HCT116 (cell line): ENCODE results near the gene WNK3. TPM values are rescaled to one million over a fixed set of nuclear protein-coding genes. Genes with fewer than 3 reads are reported as not detected.

Experiments
- ATAC-seq: fragments of 200-7000 bp; cut with Tn5 transposase; 2 replicates; pipeline ENCODE4 v1.9.1; 2020; ENCODE audit warnings: mild to moderate bottlenecking, moderate library complexity
- BruUV-seq: library from RNA; stranded (reverse); fragments of 400-500 nt; replicated peaks from 2 replicates; lab custom pipeline; 2021; lab: Mats Ljungman, UMichigan
- CTCF ChIA-PET: fragments of 300-600 bp; sonication (Branson Sonifier 250); formaldehyde crosslinking; loops from one replicate; lab custom pipeline; 2021; ENCODE audit warnings: antibody characterized with exemption; lab: Charles Lee
- POLR2A ChIA-PET: fragments of 300-600, 350-600 bp; sonication (Branson Sonifier 250); formaldehyde crosslinking; loops from one replicate; lab custom pipeline; 2021; ENCODE audit warnings: antibody characterized with exemption; lab: Charles Lee
- RAD21 ChIA-PET, 2 experiments: fragments of 300-600 bp; sonication (Branson Sonifier 250); formaldehyde crosslinking; loops; one replicate each; lab custom pipeline; 2023; ENCODE audit warnings: low total read pairs in 2 of 2; ENCODE audit not compliant: uncharacterized antibody in 2 of 2, unreplicated experiment in 2 of 2, low non-redundant PET in 1 of 2; lab: Charles Lee
- DNase-seq: peaks from one replicate; pipeline ENCODE4 v3.0.0-alpha.2; 2010; ENCODE audit warnings: low read depth, low spot score
- H2AFZ ChIP-seq: fragments of 200-600 bp; shearing (Covaris generic), sonication (generic); 2 replicates; pipeline ENCODE4 v1.6.1; 2017; ENCODE audit warnings: low read depth, mixed run types, mixed read lengths, antibody characterized with exemption, low read length; ENCODE audit not compliant: poor library complexity, severe bottlenecking
- H3K27ac ChIP-seq: 2 replicates; pipeline ENCODE4 v1.5.1; 2012; ENCODE audit warnings: low read depth, low read length
- H3K27me3 ChIP-seq: fragments of 200-600 bp; sonication (generic); 2 replicates; pipeline ENCODE4 v1.6.1; 2016; ENCODE audit warnings: mixed run types, low read length, mixed read lengths; ENCODE audit not compliant: insufficient read depth
- H3K36me3 ChIP-seq, 2 experiments: fragments of 200-500 bp in 1 of 2; fragments of 200-600 bp in 1 of 2; sonication (Bioruptor generic) in 1 of 2; sonication (generic) in 1 of 2; 2 replicates each; pipeline versions ENCODE4 v1.5.1 to v1.6.1; 2014 to 2016; ENCODE audit warnings: low read length in 2 of 2, inconsistent platforms in 1 of 2, mixed read lengths in 1 of 2, mixed run types in 1 of 2; ENCODE audit not compliant: insufficient read depth in 2 of 2, control insufficient read depth in 1 of 2
- H3K4me1 ChIP-seq, 2 experiments: fragments of 200-600 bp in 1 of 2; sonication (generic) in 1 of 2; 2 replicates each; pipeline versions ENCODE4 v1.5.1 to v1.6.1; 2012 to 2017; ENCODE audit warnings: low read length in 2 of 2, inconsistent platforms in 1 of 2, mild to moderate bottlenecking in 1 of 2, mixed read lengths in 1 of 2, mixed run types in 1 of 2, moderate library complexity in 1 of 2; ENCODE audit not compliant: insufficient read depth in 2 of 2, control insufficient read depth in 1 of 2
- H3K4me2 ChIP-seq: fragments of 200-600 bp; sonication (generic); 2 replicates; pipeline ENCODE4 v1.6.1; 2017; ENCODE audit warnings: mixed run types, low read length, mixed read lengths
- H3K4me3 ChIP-seq, 2 experiments: fragments of 200-600 bp in 1 of 2; sonication (generic) in 1 of 2; replicated peaks in 1 of 2; 2 replicates each; pipeline ENCODE4 v1.5.1; 2011 to 2016; ENCODE audit warnings: low read length in 2 of 2, control low read depth in 1 of 2, low read depth in 1 of 2, mild to moderate bottlenecking in 1 of 2, mixed read lengths in 1 of 2, mixed run types in 1 of 2
- H3K79me2 ChIP-seq: fragments of 200-600 bp; sonication (generic); 2 replicates; pipeline ENCODE4 v1.6.1; 2017; ENCODE audit warnings: mild to moderate bottlenecking, mixed run types, low read length, moderate library complexity, mixed read lengths; ENCODE audit not compliant: insufficient read depth
- H3K9ac ChIP-seq: fragments of 200-600 bp; sonication (generic); 2 replicates; pipeline ENCODE4 v1.6.1; 2016; ENCODE audit warnings: low read length, mixed read lengths
- H3K9me2 ChIP-seq: fragments of 200-600 bp; sonication (generic), shearing (Covaris generic); 2 replicates; pipeline ENCODE4 v1.6.1; 2017; ENCODE audit warnings: mixed run types, mild to moderate bottlenecking, moderate library complexity; ENCODE audit not compliant: insufficient read depth
- H3K9me3 ChIP-seq, 2 experiments: fragments of 200-500 bp in 1 of 2; fragments of 200-600 bp in 1 of 2; sonication (Bioruptor generic) in 1 of 2; sonication (generic) in 1 of 2; 2 replicates each; pipeline ENCODE4 v1.6.1; 2014 to 2017; ENCODE audit warnings: low read length in 2 of 2, mixed read lengths in 2 of 2, inconsistent platforms in 1 of 2, low read depth in 1 of 2, mild to moderate bottlenecking in 1 of 2, mixed run types in 1 of 2, moderate library complexity in 1 of 2; ENCODE audit not compliant: control insufficient read depth in 1 of 2, insufficient read depth in 1 of 2
- H4K20me1 ChIP-seq: fragments of 200-600 bp; sonication (generic), shearing (Covaris generic); 2 replicates; pipeline ENCODE4 v1.6.1; 2017; ENCODE audit warnings: mixed run types, mild to moderate bottlenecking, moderate library complexity; ENCODE audit not compliant: insufficient read depth
- ATF3 ChIP-seq: IDR thresholded peaks from 2 replicates; pipeline ENCODE4 v1.6.1; 2012
- CBX3 ChIP-seq: IDR thresholded peaks from 2 replicates; pipeline ENCODE4 v1.6.1; 2012; ENCODE audit warnings: low read depth
- CEBPB ChIP-seq: IDR thresholded peaks from 2 replicates; pipeline ENCODE4 v1.6.1; 2012; ENCODE audit warnings: low read depth
- CTCF ChIP-seq, 3 experiments: fragments of 200-600 bp in 1 of 3; sonication (generic) in 1 of 3; IDR thresholded peaks in 2 of 3; conservative IDR thresholded peaks in 1 of 3; 2 replicates each; pipeline ENCODE4 v1.5.1; 2012 to 2017; ENCODE audit warnings: low read depth in 2 of 3, low read length in 2 of 3, antibody characterized with exemption in 1 of 3, borderline replicate concordance in 1 of 3, control low read depth in 1 of 3, mild to moderate bottlenecking in 1 of 3, mixed read lengths in 1 of 3, mixed run types in 1 of 3, moderate library complexity in 1 of 3; ENCODE audit not compliant: insufficient read depth in 1 of 3
- EGR1 ChIP-seq: IDR thresholded peaks from 2 replicates; pipeline ENCODE4 v1.6.1; 2012; ENCODE audit warnings: low read depth
- EZH2 ChIP-seq: fragments of 200-600 bp; sonication (generic); IDR thresholded peaks from 2 replicates; pipeline ENCODE4 v1.6.1; 2017; ENCODE audit warnings: antibody characterized with exemption, mixed run types
- JUND ChIP-seq: IDR thresholded peaks from 2 replicates; pipeline ENCODE4 v1.6.1; 2012
- MAX ChIP-seq: IDR thresholded peaks from 2 replicates; pipeline ENCODE4 v1.6.1; 2012
- POLR2A ChIP-seq: IDR thresholded peaks from 2 replicates; pipeline ENCODE4 v1.7.0; 2011; ENCODE audit warnings: borderline replicate concordance; ENCODE audit not compliant: insufficient read depth, insufficient read length; ENCODE audit errors: extremely low read depth
- intact Hi-C: fragments of 100-400 bp; cut with micrococcal nuclease; formaldehyde crosslinking; loops from 2 replicates; pipeline ENCODE4 v1.10.0; 2022
- total RNA-seq: library from RNA; stranded (reverse); gene quantifications from one replicate; pipeline ENCODE4 v1.2.1, GENCODE V29; 2021; ENCODE audit not compliant: unreplicated experiment

Gene WNK3
- total RNA-seq, 1 experiment from 2014 or later: 0.05 TPM

- Histone ChIP-seq H3K9me3 (no peaks in the 10 kb centered on the region), H3K9ac (no peak overlapping the region), H3K4me1 (no peaks in the 10 kb centered on the region), H3K4me2 (no peak overlapping the region), H3K27me3 (no peaks in the 10 kb centered on the region), H3K36me3 (no peaks in the 10 kb centered on the region), H3K79me2 (no peaks in the 10 kb centered on the region), H3K27ac (no peak overlapping the region), H2AFZ (no peak overlapping the region), H3K9me2 (no peaks in the 10 kb centered on the region), H3K4me3 (no peak overlapping the region), H4K20me1 (no peaks in the 10 kb centered on the region)
- RAD21 ChIA-PET: no interaction called here
- TF ChIP-seq EGR1 (no peak), MAX (no peak), ATF3 (no peak), CBX3 (no peak), EZH2 (no peak), CEBPB (no peak), CTCF (IDR thresholded peaks at IDR 0.05 in 2 of 3, conservative IDR thresholded peaks at IDR 0.05 in 1 of 3; ENCODE audit: borderline replicate concordance in 1 of 3, insufficient read depth in 1 of 3, low read depth in 2 of 3, low read length in 2 of 3) (no peak), JUND (no peak), POLR2A (no peak)
- intact Hi-C loops: no loop called here
- POLR2A ChIA-PET: no interaction called here
- ATAC-seq (no peak), DNase-seq (no peak)
- no TSS peak for BruUV-seq
- CTCF ChIA-PET: no interaction called here
Observed at GRCh38 chrX:54194982-54195588, 162.8 kb downstream of the WNK3 start.
